ENCODE measurements around the gene CDH20.

Gene CDH20

GRCh38 chr18:61572084-61572655 lies 238.9 kb downstream of the CDH20 start:
- no peak for DNase-seq

DNA sequence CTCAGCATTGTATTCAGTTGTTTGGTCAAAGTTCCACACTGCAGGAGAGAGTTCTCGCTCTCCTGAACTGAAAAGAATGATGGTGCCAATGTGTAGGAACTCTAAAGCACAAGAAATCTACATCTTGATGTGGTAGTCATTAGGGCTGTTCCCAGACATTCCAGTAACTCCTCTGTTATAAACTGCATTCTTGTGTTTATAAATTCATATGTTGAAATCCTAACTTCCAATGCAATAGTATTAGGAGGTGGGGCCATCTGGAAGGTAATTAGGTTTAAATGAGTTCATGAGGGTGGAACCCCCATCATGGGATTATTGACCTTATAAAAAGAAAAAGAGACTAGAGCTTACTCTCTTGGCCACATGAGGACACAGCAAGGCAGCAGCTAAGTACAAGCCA lies 239.6 kb downstream of the CDH20 start:
- no peak for DNase-seq

GRCh38 chr18:61574665-61575064 lies 241.4 kb downstream of the CDH20 start:
- no peak for DNase-seq

DNA sequence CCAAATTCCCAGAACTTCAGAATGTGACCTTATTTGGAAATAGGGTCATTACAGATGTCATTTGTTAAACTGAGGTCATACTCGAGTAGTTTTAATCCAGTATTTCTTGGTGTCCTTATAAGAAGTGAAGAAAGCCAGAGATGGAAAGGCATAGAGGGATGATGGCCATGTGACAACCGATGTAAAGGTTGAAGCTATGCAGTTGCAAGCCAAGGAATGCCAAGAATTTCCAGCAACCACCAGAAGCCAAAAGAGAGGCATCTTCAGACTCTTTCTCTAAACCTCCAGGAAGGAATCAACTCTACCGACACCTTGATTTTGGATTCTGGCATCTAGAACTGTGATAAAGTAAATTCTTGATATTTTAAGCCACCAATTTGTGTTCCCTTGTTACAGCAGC lies 242.2 kb downstream of the CDH20 start:
- DNase-seq, result no peak

GRCh38 chr18:61578846-61579245 lies 245.6 kb downstream of the CDH20 start:
- no peak for DNase-seq

GRCh38 chr18:61579581-61579980 lies 246.4 kb downstream of the CDH20 start:
- no peak for DNase-seq

DNA sequence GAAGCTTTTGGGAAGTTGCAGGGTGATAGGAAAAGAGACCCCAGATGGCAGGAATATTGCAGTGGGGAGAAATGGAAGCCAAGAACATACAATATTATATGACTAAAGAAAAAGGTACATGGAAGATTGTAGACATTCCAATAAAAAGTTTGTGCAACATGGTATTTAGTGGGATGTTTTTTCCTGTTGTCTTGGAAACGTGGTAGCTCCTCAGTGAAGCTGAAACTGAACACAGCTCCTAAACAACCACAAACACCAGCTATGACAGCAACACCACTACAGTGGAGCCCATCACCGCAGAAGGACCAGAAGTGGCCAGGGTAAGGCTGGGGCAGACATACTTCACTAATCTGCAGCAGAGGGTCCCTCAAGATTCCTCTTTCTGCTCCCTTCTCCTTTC lies 246.8 kb downstream of the CDH20 start:
- DNase-seq, result no peak

GRCh38 chr18:61581578-61582201 lies 248.5 kb downstream of the CDH20 start:
- DNase-seq, result peak in 49 of 51 donors; percentile 5 to 81 (median 42)

GRCh38 chr18:61582202-61582710 lies 249.0 kb downstream of the CDH20 start:
- DNase-seq, result no peak

DNA sequence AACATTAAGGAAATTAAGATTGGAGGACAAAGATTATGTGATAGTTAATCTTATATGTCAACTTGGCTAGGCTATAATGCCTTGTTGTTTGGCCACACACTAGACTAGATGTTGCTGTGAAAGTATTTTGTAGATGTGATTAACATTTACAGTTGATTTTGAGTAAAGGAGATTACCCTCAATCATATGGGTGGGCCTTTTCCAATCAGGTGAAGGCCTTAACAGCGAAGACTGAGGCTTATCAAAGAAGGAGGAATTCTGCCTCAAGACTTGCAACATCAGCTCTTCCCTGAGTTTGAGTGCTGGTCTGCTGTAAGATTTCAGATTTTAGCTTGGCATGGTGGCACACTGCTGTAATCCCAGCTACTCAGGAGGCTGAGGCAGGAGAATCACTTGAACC lies 250.3 kb downstream of the CDH20 start:
- DNase-seq, result no peak

- no peak for DNase-seq
Observed at GRCh38 chr18:61587865-61588264, 254.6 kb downstream of the CDH20 start.

DNA sequence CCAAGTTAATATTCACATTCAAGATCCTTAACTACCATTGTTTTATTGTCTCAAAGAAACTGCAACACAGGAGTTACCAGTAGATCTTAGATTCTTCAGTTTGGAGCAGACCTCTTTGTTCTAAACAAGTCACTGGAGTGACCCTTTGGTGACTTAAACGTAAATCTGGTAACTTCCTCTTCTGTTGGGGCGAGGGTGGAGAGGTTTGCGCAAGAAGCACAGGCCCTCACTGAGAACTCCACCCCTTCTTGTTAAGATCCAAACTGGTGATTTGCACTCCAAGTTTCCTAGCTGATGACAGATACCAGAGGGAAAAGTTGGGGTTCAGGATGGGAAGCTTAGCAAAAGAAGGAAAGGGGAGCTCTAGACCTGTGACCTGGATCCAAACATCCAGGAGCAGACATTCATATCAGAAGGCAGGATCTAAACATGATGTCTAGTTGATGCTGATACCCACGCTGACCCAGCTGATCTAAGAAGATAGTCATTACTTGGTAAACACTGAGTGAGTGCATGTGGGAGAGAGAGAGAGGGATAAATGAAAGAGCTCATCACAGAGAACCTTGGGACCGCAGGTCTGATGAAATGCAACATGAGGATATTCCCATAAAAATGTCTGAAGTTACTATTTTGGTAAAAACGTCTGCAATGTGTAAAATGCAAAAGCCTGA lies 256.0 kb downstream of the CDH20 start:
- DNase-seq, result no peak

DNA sequence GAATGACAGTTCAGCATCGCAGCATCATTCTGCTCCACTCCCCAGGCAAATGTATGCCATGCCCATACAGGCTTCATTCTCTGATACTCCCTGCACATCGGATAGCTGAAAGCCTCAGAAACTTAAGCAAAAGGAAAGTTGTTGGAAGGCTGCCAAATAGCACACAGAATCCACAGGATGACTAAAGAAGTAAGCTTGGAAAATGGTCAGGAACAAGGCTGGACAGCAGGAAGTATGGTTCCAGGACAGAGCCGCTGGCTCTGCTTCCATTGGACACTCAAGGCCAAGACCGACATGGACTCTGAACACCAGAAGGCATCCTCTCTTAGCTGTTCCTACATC lies 256.5 kb downstream of the CDH20 start:
- no peak for DNase-seq

DNA sequence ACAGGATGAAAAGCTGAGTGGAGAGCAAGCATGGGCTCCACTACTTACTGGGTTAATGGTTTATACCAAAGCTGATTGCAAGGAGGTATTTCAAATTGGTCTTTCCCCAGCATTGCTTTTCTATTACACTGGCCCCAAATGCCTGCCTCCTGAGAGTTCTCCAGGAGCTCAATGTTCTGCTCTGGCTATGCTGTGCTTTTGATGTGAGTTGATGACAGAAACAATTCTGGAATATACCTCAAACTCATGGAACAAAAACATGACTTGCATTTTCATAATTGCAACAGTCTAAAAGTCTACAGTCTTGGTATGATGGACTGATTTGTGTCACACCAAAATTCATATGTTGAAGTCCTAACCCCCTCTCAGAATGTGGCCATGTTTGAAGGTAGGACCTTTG lies 258.0 kb downstream of the CDH20 start:
- DNase-seq, result no peak

- DNase-seq, result no peak
Observed at GRCh38 chr18:61595615-61596251, 262.5 kb downstream of the CDH20 start.

DNA sequence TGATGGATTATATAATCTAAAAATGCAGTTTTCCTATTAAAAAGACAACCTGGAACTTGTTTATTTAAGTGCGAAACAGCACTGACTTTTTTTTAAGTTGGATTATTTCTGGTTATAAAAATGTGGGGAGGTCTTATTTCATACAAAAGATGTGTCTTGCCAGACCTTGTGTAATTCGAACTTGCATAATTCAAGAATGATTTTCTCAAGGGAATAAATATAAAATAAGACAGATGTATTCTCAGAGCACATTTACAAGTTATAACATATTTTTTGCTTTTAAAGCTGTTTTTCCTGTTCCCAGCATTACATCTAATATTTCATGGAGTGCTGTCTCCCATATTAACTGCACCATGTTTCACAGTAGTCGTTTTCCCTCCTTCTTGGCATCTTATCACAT lies 263.1 kb downstream of the CDH20 start:
- no peak for DNase-seq

GRCh38 chr18:61597316-61597715 lies 264.1 kb downstream of the CDH20 start:
- no peak for DNase-seq

DNA sequence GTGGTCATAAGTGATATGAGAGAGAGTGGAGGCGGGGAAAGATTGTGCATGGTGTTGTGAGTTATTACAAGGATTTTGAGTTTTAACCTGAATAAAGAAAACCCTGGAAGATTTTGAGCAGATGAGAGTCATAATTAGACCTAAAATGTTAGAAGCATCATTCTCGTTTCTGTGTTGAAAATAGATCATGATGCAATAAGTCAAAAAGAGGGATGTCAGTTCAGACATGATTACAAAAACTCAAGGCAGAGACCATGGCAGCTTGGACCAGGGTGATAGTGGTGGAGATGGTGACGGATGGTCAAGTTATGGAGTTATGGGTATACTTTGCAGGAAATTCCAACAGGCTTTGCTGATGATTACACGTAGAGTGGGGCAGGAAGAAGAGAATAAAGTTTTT lies 267.2 kb downstream of the CDH20 start:
- DNase-seq, result no peak

GRCh38 chr18:61602836-61603235 lies 269.6 kb downstream of the CDH20 start:
- DNase-seq, result no peak
